Osteoblast (primary cell): ENCODE measurements around the gene LRRC41. TPM values are rescaled to one million over a fixed set of nuclear protein-coding genes. Genes with fewer than 3 reads are reported as not detected.
"Not testable (repeated sequence)": the region's sequence is repeated elsewhere in the genome, so short reads cannot be mapped to it uniquely, and the experiment has no call there.

Experiments used
- DNase-seq: peaks from one replicate; pipeline ENCODE4 v3.0.0; 2011; ENCODE audit warnings: low spot score, mixed read lengths; ENCODE audit not compliant: insufficient read length; ENCODE audit errors: missing footprints
- H2AFZ ChIP-seq: 2 replicates; pipeline ENCODE4 v1.6.0; 2011; ENCODE audit warnings: mild to moderate bottlenecking, low read length
- H3K27ac ChIP-seq: 2 replicates; pipeline ENCODE4 v1.5.1; 2011; ENCODE audit warnings: mild to moderate bottlenecking, low read depth, low read length, moderate library complexity
- H3K27me3 ChIP-seq: 2 replicates; pipeline ENCODE4 v1.6.0; 2012; ENCODE audit warnings: mild to moderate bottlenecking, control low read depth, inconsistent platforms, low read length, moderate library complexity; ENCODE audit not compliant: insufficient read depth
- H3K36me3 ChIP-seq: 2 replicates; pipeline ENCODE4 v1.5.1; 2011; ENCODE audit warnings: mild to moderate bottlenecking, low read length, control low read depth, moderate library complexity; ENCODE audit not compliant: insufficient read depth
- H3K4me1 ChIP-seq: 2 replicates; pipeline ENCODE4 v1.5.1; 2011; ENCODE audit warnings: mild to moderate bottlenecking, low read length, control low read depth, moderate library complexity; ENCODE audit not compliant: insufficient read depth
- H3K4me2 ChIP-seq: 2 replicates; pipeline ENCODE4 v1.6.0; 2011; ENCODE audit warnings: mild to moderate bottlenecking, low read length; ENCODE audit not compliant: insufficient read depth
- H3K4me3 ChIP-seq: fragments of 200-600 bp; sonication (generic); 3 replicates; pipeline ENCODE4 v1.5.1; 2012; ENCODE audit warnings: mild to moderate bottlenecking, low read length, inconsistent platforms; ENCODE audit not compliant: insufficient read depth
- H3K79me2 ChIP-seq: 2 replicates; pipeline ENCODE4 v1.6.0; 2012; ENCODE audit warnings: mild to moderate bottlenecking, low read length, control low read depth, inconsistent platforms; ENCODE audit not compliant: insufficient read depth
- H3K9me3 ChIP-seq: 2 replicates; pipeline ENCODE4 v1.5.1; 2011; ENCODE audit warnings: low read depth, low read length, control low read depth
- H4K20me1 ChIP-seq: 2 replicates; pipeline ENCODE4 v1.6.0; 2012; ENCODE audit warnings: mild to moderate bottlenecking, low read length, control low read depth; ENCODE audit not compliant: insufficient read depth
- total RNA-seq: library from RNA; depleted of rRNA; stranded (reverse); fragments of >200 nt; gene quantifications from 2 replicates; pipeline ENCODE4 v1.2.3, GENCODE V29; 2012
- TF ChIP-seq, protein P1 (sequence below): IDR thresholded peaks from 2 replicates; pipeline ENCODE4 v1.5.1; 2011; ENCODE audit warnings: mild to moderate bottlenecking, low read depth, low read length, moderate library complexity; ENCODE audit errors: extremely low read depth

LRRC41 gene
- total RNA-seq, 1 donor = 103 TPM

DNA sequence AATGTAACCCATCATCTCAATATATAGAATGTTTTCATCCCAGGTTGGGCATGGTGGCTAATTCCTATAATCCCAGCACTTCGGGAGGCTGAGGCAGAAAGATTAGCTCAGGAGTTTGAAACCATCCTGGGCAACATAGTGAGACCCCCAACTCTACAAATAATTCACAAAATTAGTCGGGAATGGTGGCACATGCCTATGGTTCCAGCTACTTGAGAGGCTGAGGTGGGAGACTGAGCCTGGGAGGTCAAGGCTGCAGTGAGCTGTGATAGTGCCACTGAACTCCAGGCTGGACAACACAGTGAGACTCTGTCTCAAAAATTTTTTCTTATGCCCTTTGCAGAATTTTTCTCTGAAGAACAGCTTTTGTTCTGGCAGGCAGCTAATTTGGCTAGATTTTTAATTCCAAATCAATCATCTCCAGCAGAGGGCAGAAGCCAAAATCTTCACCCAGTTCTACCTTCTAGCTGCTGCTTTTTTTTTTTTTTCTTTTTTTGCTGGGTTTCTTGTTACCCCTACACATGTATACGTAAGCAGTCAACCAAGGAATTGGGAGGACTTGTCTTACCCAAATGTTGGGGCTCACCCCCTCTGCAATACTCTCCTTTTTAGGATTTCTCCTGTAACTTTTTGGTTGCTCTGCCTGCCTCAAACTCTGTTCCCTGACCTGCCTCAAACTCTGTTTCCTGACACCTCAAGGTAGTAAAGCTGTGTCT, 58.6 kb downstream of the LRRC41 start:
- H2AFZ ChIP-seq = no peak overlapping the region
- no peaks in the 10 kb centered on the region for H4K20me1 ChIP-seq
- H3K4me1 ChIP-seq = peaks cover 16% of the 10 kb centered on the region
- H3K4me2 ChIP-seq = no peak overlapping the region
- H3K27me3 ChIP-seq = no peaks in the 10 kb centered on the region
- TF ChIP-seq, protein P1, sequence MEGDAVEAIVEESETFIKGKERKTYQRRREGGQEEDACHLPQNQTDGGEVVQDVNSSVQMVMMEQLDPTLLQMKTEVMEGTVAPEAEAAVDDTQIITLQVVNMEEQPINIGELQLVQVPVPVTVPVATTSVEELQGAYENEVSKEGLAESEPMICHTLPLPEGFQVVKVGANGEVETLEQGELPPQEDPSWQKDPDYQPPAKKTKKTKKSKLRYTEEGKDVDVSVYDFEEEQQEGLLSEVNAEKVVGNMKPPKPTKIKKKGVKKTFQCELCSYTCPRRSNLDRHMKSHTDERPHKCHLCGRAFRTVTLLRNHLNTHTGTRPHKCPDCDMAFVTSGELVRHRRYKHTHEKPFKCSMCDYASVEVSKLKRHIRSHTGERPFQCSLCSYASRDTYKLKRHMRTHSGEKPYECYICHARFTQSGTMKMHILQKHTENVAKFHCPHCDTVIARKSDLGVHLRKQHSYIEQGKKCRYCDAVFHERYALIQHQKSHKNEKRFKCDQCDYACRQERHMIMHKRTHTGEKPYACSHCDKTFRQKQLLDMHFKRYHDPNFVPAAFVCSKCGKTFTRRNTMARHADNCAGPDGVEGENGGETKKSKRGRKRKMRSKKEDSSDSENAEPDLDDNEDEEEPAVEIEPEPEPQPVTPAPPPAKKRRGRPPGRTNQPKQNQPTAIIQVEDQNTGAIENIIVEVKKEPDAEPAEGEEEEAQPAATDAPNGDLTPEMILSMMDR = peak; percentile 58
- peak; percentile 94 for DNase-seq
- H3K9me3 ChIP-seq = no peaks in the 10 kb centered on the region
- H3K36me3 ChIP-seq = no peaks in the 10 kb centered on the region
- H3K4me3 ChIP-seq = no peak overlapping the region
- H3K27ac ChIP-seq = no peak overlapping the region
- H3K79me2 ChIP-seq = peaks cover 16% of the 10 kb centered on the region

DNA sequence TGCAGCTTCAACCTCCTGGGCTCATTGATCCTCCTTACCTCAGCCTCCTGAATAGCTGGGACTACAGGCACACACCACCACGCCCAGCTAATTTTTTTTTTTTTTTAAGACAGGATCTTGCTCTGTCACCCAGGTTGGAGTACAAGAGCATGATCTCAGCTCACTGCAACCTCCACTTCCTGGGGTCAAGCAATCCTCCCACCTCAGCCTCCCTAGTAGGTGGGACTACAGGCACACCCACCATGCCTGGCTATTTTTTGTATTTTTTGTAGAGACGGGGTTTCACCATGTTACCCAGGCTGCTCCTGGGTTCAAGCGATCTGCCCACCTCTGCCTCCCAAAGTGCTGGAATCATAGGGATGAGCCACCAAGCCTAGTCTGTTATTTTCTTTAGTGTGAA, 59.6 kb downstream of the LRRC41 start:
- not testable (repeated sequence) for H3K79me2 ChIP-seq, H3K27ac ChIP-seq, DNase-seq, H2AFZ ChIP-seq, H3K9me3 ChIP-seq, H3K4me3 ChIP-seq, H3K27me3 ChIP-seq, H3K4me2 ChIP-seq, H3K36me3 ChIP-seq, H4K20me1 ChIP-seq
- H3K4me1 ChIP-seq = peaks cover 15% of the 10 kb centered on the region

DNA sequence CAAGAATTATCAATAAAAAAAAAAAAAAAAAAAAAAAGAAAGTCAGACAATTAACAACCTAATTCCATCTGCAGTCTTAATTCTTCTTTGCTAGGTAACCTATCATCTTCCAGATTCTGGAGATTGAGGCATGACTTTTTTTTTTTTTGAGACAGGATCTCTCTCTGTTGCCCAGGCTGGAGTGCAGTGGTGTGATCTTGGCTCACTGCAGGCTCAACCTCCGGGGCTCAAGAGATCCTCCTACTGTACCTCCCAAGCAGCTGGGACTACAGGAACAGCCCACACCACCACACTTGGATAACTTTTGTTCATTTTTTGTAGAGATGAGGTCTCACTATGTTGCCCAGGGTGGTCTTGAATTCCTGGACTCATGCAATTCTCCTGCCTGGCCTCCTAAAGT, 60.5 kb downstream of the LRRC41 start:
- H3K36me3 ChIP-seq = no peaks in the 10 kb centered on the region
- no peaks in the 10 kb centered on the region for H3K79me2 ChIP-seq
- H2AFZ ChIP-seq = no peak overlapping the region
- H3K4me2 ChIP-seq = no peak overlapping the region
- no peak for DNase-seq
- H3K27ac ChIP-seq = no peak overlapping the region
- peaks cover 6% of the 10 kb centered on the region for H3K4me1 ChIP-seq
- H3K27me3 ChIP-seq = no peaks in the 10 kb centered on the region
- H4K20me1 ChIP-seq = no peaks in the 10 kb centered on the region
- no peaks in the 10 kb centered on the region for H3K9me3 ChIP-seq
- TF ChIP-seq, protein P1 = no peak
- no peak overlapping the region for H3K4me3 ChIP-seq

DNA sequence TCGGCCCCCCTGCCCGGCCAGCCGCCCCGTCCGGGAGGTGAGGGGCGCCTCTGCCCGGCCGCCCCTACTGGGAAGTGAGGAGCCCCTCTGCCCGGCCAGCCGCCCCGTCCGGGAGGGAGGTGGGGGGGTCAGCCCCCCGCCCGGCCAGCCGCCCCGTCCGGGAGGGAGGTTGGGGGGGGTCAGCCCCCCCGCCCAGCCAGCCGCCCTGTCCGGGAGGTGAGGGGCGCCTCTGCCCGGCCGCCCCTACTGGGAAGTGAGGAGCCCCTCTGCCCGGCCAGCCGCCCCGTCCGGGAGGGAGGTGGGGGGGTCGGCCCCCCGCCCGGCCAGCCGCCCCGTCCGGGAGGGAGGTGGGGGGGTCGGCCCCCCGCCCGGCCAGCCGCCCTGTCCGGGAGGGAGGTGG, 61.7 kb downstream of the LRRC41 start:
- not testable (repeated sequence) for H3K4me1 ChIP-seq, H3K4me3 ChIP-seq, DNase-seq, H2AFZ ChIP-seq, H3K36me3 ChIP-seq, H3K27ac ChIP-seq, H3K4me2 ChIP-seq, H3K27me3 ChIP-seq, H4K20me1 ChIP-seq, H3K79me2 ChIP-seq, H3K9me3 ChIP-seq

DNA sequence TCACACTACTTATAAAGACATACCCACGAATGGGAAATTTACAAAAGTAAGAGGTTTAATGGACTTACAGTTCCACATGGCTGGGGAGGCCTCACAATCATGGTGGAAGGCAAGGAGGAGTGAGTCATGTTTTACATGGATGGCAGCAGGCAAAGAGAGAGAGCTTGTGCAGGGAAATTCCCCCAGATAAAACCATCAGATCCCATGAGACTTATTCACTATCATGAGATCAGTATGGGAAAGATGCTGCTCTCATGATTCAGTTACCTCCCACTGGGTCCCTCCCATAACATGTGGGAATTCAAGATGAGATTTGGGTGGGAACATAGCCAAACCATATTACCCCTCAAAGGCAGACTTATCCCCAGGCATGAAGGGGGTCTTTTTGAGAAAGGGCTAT, 64.6 kb downstream of the LRRC41 start:
- not testable (repeated sequence) for H3K4me3 ChIP-seq, H4K20me1 ChIP-seq, H3K36me3 ChIP-seq, DNase-seq, H3K9me3 ChIP-seq, H2AFZ ChIP-seq, H3K4me1 ChIP-seq, H3K79me2 ChIP-seq, H3K27me3 ChIP-seq, H3K4me2 ChIP-seq
- peak overlapping the region; percentile 3 for H3K27ac ChIP-seq
